Skin epidermis (tissue), 12 donors: ENCODE data around the gene CELF2.

Experiments
- H3K27ac ChIP-seq, 21 experiments: fragments of 200-600 bp; sonication (generic) in 11 of 21; one replicate each; pipeline ENCODE4 v1.5.0; 2020; ENCODE audit warnings: mild to moderate bottlenecking in 3 of 21, inconsistent platforms in 2 of 21, moderate library complexity in 2 of 21
- H3K4me3 ChIP-seq, 7 experiments: fragments of 200-600 bp; sonication (generic) in 2 of 7; one replicate each; pipeline ENCODE4 v1.5.0; 2020; ENCODE audit warnings: inconsistent platforms in 2 of 7, mild to moderate bottlenecking in 2 of 7, moderate library complexity in 1 of 7

Gene CELF2

GRCh38 chr10:11325817-11326216, 308.1 kb downstream of the CELF2 start:
- no peak overlapping the region for H3K27ac ChIP-seq

GRCh38 chr10:11326241-11326640, 308.6 kb downstream of the CELF2 start:
- Histone ChIP-seq H3K4me3 (no peak overlapping the region), H3K27ac (no peak overlapping the region)

More at GRCh38 chr10:11325817-11326216, 308.1 kb downstream of the CELF2 start:
- H3K4me3 ChIP-seq = no peak overlapping the region

GRCh38 chr10:11326913-11327616, 309.4 kb downstream of the CELF2 start:
- Histone ChIP-seq H3K4me3 (no peak overlapping the region), H3K27ac (peak overlapping the region in 3 of 21 experiments; percentile 68 to 76 (median 71))

- peak overlapping the region in 18 of 21 experiments; percentile 9 to 83 (median 68) for H3K27ac ChIP-seq
These were observed 310.8 kb downstream of the CELF2 start for GRCh38 chr10:11328264-11329061.

GRCh38 chr10:11329062-11329673, 311.5 kb downstream of the CELF2 start:
- peak overlapping the region in 1 of 7 experiments; percentile 14 for H3K4me3 ChIP-seq
- H3K27ac ChIP-seq = peak overlapping the region in 18 of 21 experiments; percentile 9 to 83 (median 68)

More at GRCh38 chr10:11328264-11329061, 310.8 kb downstream of the CELF2 start:
- peak overlapping the region in 1 of 7 experiments; percentile 14 for H3K4me3 ChIP-seq

- Histone ChIP-seq H3K27ac (peak overlapping the region in 4 of 21 experiments; percentile 7 to 76 (median 48)), H3K4me3 (no peak overlapping the region)
These were observed 312.8 kb downstream of the CELF2 start for GRCh38 chr10:11330383-11331045.

GRCh38 chr10:11331046-11331577, 313.4 kb downstream of the CELF2 start:
- H3K4me3 ChIP-seq = no peak overlapping the region
- peak overlapping the region in 1 of 21 experiments; percentile 7 for H3K27ac ChIP-seq

- H3K4me3 ChIP-seq = no peak overlapping the region
- H3K27ac ChIP-seq = no peak overlapping the region
These were observed 314.1 kb downstream of the CELF2 start for GRCh38 chr10:11331726-11332125.

- H3K27ac ChIP-seq = no peak overlapping the region
- no peak overlapping the region for H3K4me3 ChIP-seq
These were observed 315.2 kb downstream of the CELF2 start for GRCh38 chr10:11332846-11333245.

GRCh38 chr10:11334436-11334835, 316.8 kb downstream of the CELF2 start:
- Histone ChIP-seq H3K4me3 (no peak overlapping the region), H3K27ac (no peak overlapping the region)

- Histone ChIP-seq H3K27ac (peak overlapping the region in 1 of 21 experiments; percentile 21), H3K4me3 (no peak overlapping the region)
These were observed 317.5 kb downstream of the CELF2 start for GRCh38 chr10:11335167-11335652.

GRCh38 chr10:11335881-11336430, 318.3 kb downstream of the CELF2 start:
- no peak overlapping the region for H3K4me3 ChIP-seq
- H3K27ac ChIP-seq = no peak overlapping the region

- Histone ChIP-seq H3K27ac (peak overlapping the region in 1 of 21 experiments; percentile 41), H3K4me3 (no peak overlapping the region)
These were observed 319.1 kb downstream of the CELF2 start for GRCh38 chr10:11336722-11337162.

- Histone ChIP-seq H3K27ac (no peak overlapping the region), H3K4me3 (no peak overlapping the region)
These were observed 319.8 kb downstream of the CELF2 start for GRCh38 chr10:11337516-11337915.

- H3K27ac ChIP-seq = no peak overlapping the region
- H3K4me3 ChIP-seq = no peak overlapping the region
These were observed 320.6 kb downstream of the CELF2 start for GRCh38 chr10:11338160-11338844.

- H3K4me3 ChIP-seq = no peak overlapping the region
- no peak overlapping the region for H3K27ac ChIP-seq
These were observed 321.3 kb downstream of the CELF2 start for GRCh38 chr10:11339013-11339412.

- H3K27ac ChIP-seq = no peak overlapping the region
- H3K4me3 ChIP-seq = no peak overlapping the region
These were observed 322.0 kb downstream of the CELF2 start for GRCh38 chr10:11339660-11340059.

GRCh38 chr10:11341283-11341960, 323.8 kb downstream of the CELF2 start:
- Histone ChIP-seq H3K4me3 (no peak overlapping the region), H3K27ac (no peak overlapping the region)
